ENCODE results near the gene NADSYN1. TPM values are rescaled to one million over a fixed set of nuclear protein-coding genes. Genes with fewer than 3 reads are reported as not detected.

The NADSYN1 gene
- total RNA-seq, 1 experiment from 2014 or later: 91.3 TPM

DNA sequence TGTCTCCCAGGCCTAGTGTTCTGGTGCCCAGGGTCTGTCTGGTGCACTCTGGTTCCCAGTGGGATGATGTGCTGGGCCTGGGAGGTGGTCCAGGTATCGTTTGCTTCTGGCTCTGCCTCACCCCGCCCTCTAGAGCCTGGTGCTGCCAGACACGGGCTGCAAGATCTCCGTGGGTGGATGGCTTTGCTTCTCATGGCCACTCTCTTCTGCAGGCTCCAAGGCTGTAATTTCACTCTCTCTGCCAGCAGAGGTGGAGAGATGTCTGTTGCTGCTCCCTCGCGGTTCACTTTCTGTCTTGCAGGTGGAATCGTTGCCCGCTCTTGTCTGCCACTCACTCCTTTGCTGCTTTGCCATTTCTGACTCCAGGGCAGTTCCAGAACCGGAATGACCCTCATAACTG lies 13.4 kb downstream of the NADSYN1 start:
- Mint-ChIP-seq H3K27me3 (ENCODE audit: insufficient read depth, unreplicated experiment) (no peaks in the 10 kb centered on the region), H3K9me3 (ENCODE audit: unreplicated experiment) (peaks cover 26% of the 10 kb centered on the region), H3K4me1 (ENCODE audit: low read depth, unreplicated experiment) (peaks cover 26% of the 10 kb centered on the region), H3K4me3 (ENCODE audit: unreplicated experiment) (no peak overlapping the region), H3K36me3 (ENCODE audit: insufficient read depth, unreplicated experiment) (peaks cover 73% of the 10 kb centered on the region), H3K27ac (ENCODE audit: unreplicated experiment) (no peak overlapping the region)
- TF ChIP-seq, protein P1, sequence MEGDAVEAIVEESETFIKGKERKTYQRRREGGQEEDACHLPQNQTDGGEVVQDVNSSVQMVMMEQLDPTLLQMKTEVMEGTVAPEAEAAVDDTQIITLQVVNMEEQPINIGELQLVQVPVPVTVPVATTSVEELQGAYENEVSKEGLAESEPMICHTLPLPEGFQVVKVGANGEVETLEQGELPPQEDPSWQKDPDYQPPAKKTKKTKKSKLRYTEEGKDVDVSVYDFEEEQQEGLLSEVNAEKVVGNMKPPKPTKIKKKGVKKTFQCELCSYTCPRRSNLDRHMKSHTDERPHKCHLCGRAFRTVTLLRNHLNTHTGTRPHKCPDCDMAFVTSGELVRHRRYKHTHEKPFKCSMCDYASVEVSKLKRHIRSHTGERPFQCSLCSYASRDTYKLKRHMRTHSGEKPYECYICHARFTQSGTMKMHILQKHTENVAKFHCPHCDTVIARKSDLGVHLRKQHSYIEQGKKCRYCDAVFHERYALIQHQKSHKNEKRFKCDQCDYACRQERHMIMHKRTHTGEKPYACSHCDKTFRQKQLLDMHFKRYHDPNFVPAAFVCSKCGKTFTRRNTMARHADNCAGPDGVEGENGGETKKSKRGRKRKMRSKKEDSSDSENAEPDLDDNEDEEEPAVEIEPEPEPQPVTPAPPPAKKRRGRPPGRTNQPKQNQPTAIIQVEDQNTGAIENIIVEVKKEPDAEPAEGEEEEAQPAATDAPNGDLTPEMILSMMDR (IDR thresholded peaks at IDR 0.05; ENCODE audit: insufficient read depth in 1 of 2, low read depth in 1 of 2, low read length in 1 of 2, severe bottlenecking in 1 of 2, unreplicated experiment in 1 of 2): no peak
- ChIA-PET POLR2A (no interaction called here), CTCF (interaction anchor here (1.3 kb wide), 1 partner anchor 13 kb away, joined by 3 read pairs; the partner anchor contains the start of gene NADSYN1)
- Histone ChIP-seq H3K4me3 (ENCODE audit: low read depth, low read length) (no peak overlapping the region), H3K4me1 (peaks cover 24% of the 10 kb centered on the region), H3K9me3 (peaks cover 20% of the 10 kb centered on the region), H3K27me3 (replicated peaks; ENCODE audit: control insufficient read depth, insufficient read depth, low read length) (no peaks in the 10 kb centered on the region), H3K36me3 (ENCODE audit: control insufficient read depth, insufficient read depth, low read length) (peaks cover 14% of the 10 kb centered on the region)
- DNase-seq: no peak
- BruUV-seq (replicated peaks): no TSS peak
- intact Hi-C loops (cut with micrococcal nuclease; ENCODE audit: unreplicated experiment): no loop called here

DNA sequence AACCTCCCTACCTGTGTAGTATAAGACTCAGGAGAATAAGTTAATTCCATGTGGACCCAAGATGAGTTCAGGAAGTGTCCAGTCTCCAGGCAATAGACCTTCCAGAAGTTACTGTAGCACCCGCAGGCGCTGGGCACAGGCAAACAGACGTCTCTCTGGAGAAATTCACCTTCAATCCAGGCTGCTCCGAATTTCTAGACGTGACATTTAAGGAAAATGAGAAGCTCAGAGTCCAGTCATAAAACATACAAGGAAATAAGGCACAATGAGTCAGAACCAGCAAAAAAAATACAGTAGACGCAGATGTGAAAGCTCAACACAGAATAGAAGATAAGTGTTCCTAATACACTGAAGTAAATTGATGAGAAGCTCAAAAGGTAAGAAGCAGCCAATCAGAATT lies 14.2 kb downstream of the NADSYN1 start:
- ChIA-PET CTCF (interaction anchor here (1.3 kb wide), 1 partner anchor 14 kb away, joined by 3 read pairs; the partner anchor contains the start of gene NADSYN1), POLR2A (no interaction called here)
- H3K27me3 ChIP-seq (replicated peaks; ENCODE audit: control insufficient read depth, insufficient read depth, low read length): no peaks in the 10 kb centered on the region
- intact Hi-C loops (cut with micrococcal nuclease; ENCODE audit: unreplicated experiment): no loop called here
- H3K36me3 ChIP-seq (ENCODE audit: control insufficient read depth, insufficient read depth, low read length): peaks cover 14% of the 10 kb centered on the region
- no peak overlapping the region for H3K4me3 ChIP-seq (ENCODE audit: low read depth, low read length)
- peaks cover 20% of the 10 kb centered on the region for H3K9me3 ChIP-seq
- H3K9me3 Mint-ChIP-seq (ENCODE audit: unreplicated experiment): peaks cover 26% of the 10 kb centered on the region
- peaks cover 23% of the 10 kb centered on the region for H3K4me1 ChIP-seq
- BruUV-seq (replicated peaks): no TSS peak
- TF ChIP-seq, protein P1 (IDR thresholded peaks at IDR 0.05; ENCODE audit: insufficient read depth in 1 of 2, low read depth in 1 of 2, low read length in 1 of 2, severe bottlenecking in 1 of 2, unreplicated experiment in 1 of 2): no peak
- DNase-seq: no peak
- H3K27me3 Mint-ChIP-seq (ENCODE audit: insufficient read depth, unreplicated experiment): no peaks in the 10 kb centered on the region
- peaks cover 69% of the 10 kb centered on the region for H3K36me3 Mint-ChIP-seq (ENCODE audit: insufficient read depth, unreplicated experiment)
- peaks cover 29% of the 10 kb centered on the region for H3K4me1 Mint-ChIP-seq (ENCODE audit: low read depth, unreplicated experiment)
- no peak overlapping the region for H3K4me3 Mint-ChIP-seq (ENCODE audit: unreplicated experiment)
- no peak overlapping the region for H3K27ac Mint-ChIP-seq (ENCODE audit: unreplicated experiment)

DNA sequence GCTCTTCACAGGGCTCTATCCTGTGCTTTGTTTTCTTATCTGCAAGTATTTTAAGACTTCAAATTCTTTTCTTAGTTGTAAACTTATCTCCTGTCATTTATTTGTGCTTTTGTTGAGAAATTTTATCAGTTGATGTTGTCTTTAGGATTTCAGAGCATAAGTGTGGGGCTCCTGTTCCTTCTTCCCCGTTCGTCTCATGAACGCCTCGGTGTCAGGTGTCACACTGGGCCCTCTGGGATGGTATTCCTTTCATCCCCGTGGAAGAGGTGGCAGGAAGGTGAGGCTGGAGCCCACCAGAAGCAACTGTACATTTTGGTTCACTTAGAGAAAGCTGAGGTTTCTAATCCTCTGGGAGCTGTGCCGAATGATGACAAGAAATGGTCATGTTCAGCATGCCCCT lies 17.9 kb downstream of the NADSYN1 start:
- CTCF ChIA-PET: interaction anchor here (0.7 kb wide), 1 partner anchor 18 kb away, joined by 5 read pairs; the partner anchor contains the start of gene NADSYN1
- Mint-ChIP-seq H3K9me3 (ENCODE audit: unreplicated experiment) (peaks cover 26% of the 10 kb centered on the region), H3K27me3 (ENCODE audit: insufficient read depth, unreplicated experiment) (no peaks in the 10 kb centered on the region)

More for the DNA sequence above, 17.9 kb downstream of the NADSYN1 start:
- Histone ChIP-seq H3K27me3 (replicated peaks; ENCODE audit: control insufficient read depth, insufficient read depth, low read length) (no peaks in the 10 kb centered on the region), H3K4me1 (peaks cover 23% of the 10 kb centered on the region), H3K9me3 (peaks cover 20% of the 10 kb centered on the region), H3K4me3 (ENCODE audit: low read depth, low read length) (no peak overlapping the region), H3K36me3 (ENCODE audit: control insufficient read depth, insufficient read depth, low read length) (peaks cover 17% of the 10 kb centered on the region)
- peak overlapping the region; percentile 30 for H3K4me3 Mint-ChIP-seq (ENCODE audit: unreplicated experiment)
- POLR2A ChIA-PET: no interaction called here
- H3K4me1 Mint-ChIP-seq (ENCODE audit: low read depth, unreplicated experiment): peaks cover 29% of the 10 kb centered on the region
- no TSS peak for BruUV-seq (replicated peaks)
- H3K36me3 Mint-ChIP-seq (ENCODE audit: insufficient read depth, unreplicated experiment): peaks cover 57% of the 10 kb centered on the region
- peak; percentile 66 to 69 for DNase-seq
- intact Hi-C loops (cut with micrococcal nuclease; ENCODE audit: unreplicated experiment): loop anchor here (1.0 to 2.0 kb wide), 3 partner anchors 10 to 18 kb away; partner anchors contain the start of gene NADSYN1
- peak overlapping the region; percentile 4 for H3K27ac Mint-ChIP-seq (ENCODE audit: unreplicated experiment)
- TF ChIP-seq, protein P1 (IDR thresholded peaks at IDR 0.05; ENCODE audit: insufficient read depth in 1 of 2, low read depth in 1 of 2, low read length in 1 of 2, severe bottlenecking in 1 of 2, unreplicated experiment in 1 of 2): no peak

All from Caco-2 (cell line).